Common myeloid progenitor, CD34-positive (primary cell): ENCODE data around the gene GSK3A.

Experiments
- CTCF ChIA-PET: fragments of 350-600 bp; sonication (Branson Sonifier 250); formaldehyde crosslinking; loops from one replicate; lab custom pipeline; 2021; ENCODE audit warnings: antibody characterized with exemption; lab: Charles Lee
- POLR2A ChIA-PET: fragments of 350-600 bp; sonication (Branson Sonifier 250); formaldehyde crosslinking; loops from one replicate; lab custom pipeline; 2021; ENCODE audit warnings: antibody characterized with exemption; lab: Charles Lee
- DNase-seq, 3 donors: peaks; one replicate each; pipeline versions ENCODE4 v3.0.0 to v3.0.0-alpha.2; 2013
- H3K27ac ChIP-seq, 2 experiments: 1 replicate in 1 of 2; 2 replicates in 1 of 2; pipeline ENCODE4 v1.7.0; 2013; ENCODE audit warnings: inconsistent platforms in 2 of 2, low read length in 2 of 2, mild to moderate bottlenecking in 2 of 2, low read depth in 1 of 2, moderate library complexity in 1 of 2; ENCODE audit not compliant: severe bottlenecking in 2 of 2, insufficient read depth in 1 of 2, poor library complexity in 1 of 2
- H3K27me3 ChIP-seq, 5 experiments: replicated peaks in 2 of 5; 1 replicate in 3 of 5; 2 replicates in 2 of 5; pipeline versions ENCODE4 v1.6.1 to v1.7.0; 2013; ENCODE audit warnings: low read length in 4 of 5, mild to moderate bottlenecking in 2 of 5, moderate library complexity in 2 of 5, inconsistent platforms in 1 of 5; ENCODE audit not compliant: insufficient read depth in 5 of 5, control insufficient read depth in 4 of 5
- H3K36me3 ChIP-seq, 4 experiments: 1 replicate in 2 of 4; 2 replicates in 2 of 4; pipeline versions ENCODE4 v1.6.1 to v1.7.0; 2013; ENCODE audit warnings: low read length in 3 of 4, control low read depth in 1 of 4, mild to moderate bottlenecking in 1 of 4; ENCODE audit not compliant: control insufficient read depth in 4 of 4, insufficient read depth in 4 of 4
- H3K4me1 ChIP-seq, 4 experiments: 1 replicate in 3 of 4; 2 replicates in 1 of 4; pipeline versions ENCODE4 v1.6.1 to v1.7.1; 2013; ENCODE audit warnings: low read length in 3 of 4, mild to moderate bottlenecking in 3 of 4, control low read depth in 1 of 4, inconsistent platforms in 1 of 4, moderate library complexity in 1 of 4; ENCODE audit not compliant: control insufficient read depth in 4 of 4, insufficient read depth in 4 of 4; ENCODE audit errors: control extremely low read depth in 1 of 4
- H3K4me3 ChIP-seq, 7 experiments: 1 replicate in 4 of 7; 2 replicates in 3 of 7; pipeline versions ENCODE4 v1.5.1 to v1.7.0; 2013; ENCODE audit warnings: mild to moderate bottlenecking in 7 of 7, low read length in 6 of 7, moderate library complexity in 6 of 7, inconsistent platforms in 2 of 7, low read depth in 2 of 7, control low read depth in 1 of 7; ENCODE audit not compliant: insufficient read depth in 4 of 7, control insufficient read depth in 1 of 7; ENCODE audit errors: extremely low read depth in 1 of 7
- H3K9me3 ChIP-seq, 5 experiments: 1 replicate in 4 of 5; 2 replicates in 1 of 5; pipeline versions ENCODE4 v1.6.1 to v1.7.1; 2013; ENCODE audit warnings: low read length in 4 of 5, mild to moderate bottlenecking in 2 of 5, inconsistent platforms in 1 of 5, low read depth in 1 of 5, moderate library complexity in 1 of 5; ENCODE audit not compliant: control insufficient read depth in 4 of 5, insufficient read depth in 2 of 5; ENCODE audit errors: control extremely low read depth in 1 of 5
- WGBS: methylation state at CpG from one replicate; pipeline ENCODE4 v1.1.5; 2013; ENCODE audit not compliant: insufficient coverage; 5-methylcytosine and 5-hydroxymethylcytosine counted together

The GSK3A gene

DNA sequence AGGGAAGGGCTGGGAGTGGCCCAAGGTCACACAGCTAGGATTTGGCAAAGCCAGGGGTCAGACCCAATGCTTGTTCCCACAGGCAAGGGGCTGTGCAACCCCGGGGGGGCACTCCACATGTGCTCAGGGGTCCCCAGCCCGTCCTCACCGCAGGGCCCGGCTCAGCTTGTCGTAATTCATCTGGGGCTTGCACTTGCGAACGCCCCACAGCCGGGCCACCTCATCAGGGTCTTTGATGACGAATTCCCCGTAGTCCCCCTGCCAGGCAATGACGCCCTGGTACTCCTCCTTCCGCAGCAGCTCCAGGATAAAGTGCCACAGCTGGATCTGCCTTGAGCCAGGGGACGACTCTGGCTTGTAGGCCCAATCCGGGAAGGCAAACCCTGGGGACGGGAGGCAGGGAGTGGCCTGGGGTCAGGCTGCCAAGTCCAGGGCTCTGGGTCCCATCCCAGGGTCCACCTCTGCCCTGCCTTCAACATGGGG is 7.8 kb upstream of the GSK3A start:
- CTCF ChIA-PET, result interaction anchor here (1.1 to 12.3 kb wide), 7 partner anchors 11 to 138 kb away, joined by 3 to 159 read pairs (median 4); no protein-coding TSS in a partner anchor
- H3K4me3 ChIP-seq, result peak overlapping the region in 3 of 7 experiments; percentile 46 to 84 (median 71)
- peaks cover 0 to 47% (median 38%) of the 10 kb centered on the region in 4 experiments for H3K4me1 ChIP-seq
- no peaks in the 10 kb centered on the region for H3K9me3 ChIP-seq
- POLR2A ChIA-PET, result interaction anchor here (1.5 to 2.8 kb wide), 3 partner anchors 20 to 30 kb away, joined by 3 to 12 read pairs (median 10); partner anchors contain the start of gene CIC
- WGBS, result 74% methylated on average over 13 of the region's 15 CpGs
- peak overlapping the region in 1 of 2 experiments; percentile 43 for H3K27ac ChIP-seq
- DNase-seq, result no peak
- H3K27me3 ChIP-seq, result no peaks in the 10 kb centered on the region
- peaks cover 0 to 34% (median 11%) of the 10 kb centered on the region in 4 experiments for H3K36me3 ChIP-seq

DNA sequence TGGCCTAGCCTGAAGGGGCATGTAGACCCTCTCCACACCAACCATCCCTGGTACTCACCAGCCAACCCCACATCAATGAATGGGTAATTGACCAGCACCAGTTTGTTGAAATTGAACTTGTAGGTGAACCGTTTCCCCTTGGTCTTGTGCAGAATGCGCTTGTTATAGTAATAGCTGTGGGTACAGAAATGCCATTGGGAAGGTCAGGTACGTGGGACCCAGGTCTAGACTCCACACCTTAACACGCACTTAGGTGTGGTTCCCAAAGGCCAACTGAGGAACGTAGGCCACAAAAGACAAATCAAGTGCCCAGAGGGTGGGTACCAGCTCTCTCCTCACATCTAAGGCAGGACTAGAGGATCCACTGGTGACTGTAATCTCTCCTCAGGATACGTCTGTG is 7.4 kb upstream of the GSK3A start:
- H3K27me3 ChIP-seq, result no peaks in the 10 kb centered on the region
- WGBS, result 89% methylated on average over 6 of the region's 6 CpGs
- H3K4me1 ChIP-seq, result peaks cover 0 to 51% (median 42%) of the 10 kb centered on the region in 4 experiments
- H3K36me3 ChIP-seq, result peaks cover 0 to 34% (median 11%) of the 10 kb centered on the region in 4 experiments
- peak overlapping the region in 1 of 2 experiments; percentile 43 for H3K27ac ChIP-seq
- H3K9me3 ChIP-seq, result no peaks in the 10 kb centered on the region
- ChIA-PET CTCF (interaction anchor here (1.1 to 12.3 kb wide), 4 partner anchors 21 to 137 kb away, joined by 3 to 159 read pairs (median 4); no protein-coding TSS in a partner anchor), POLR2A (interaction anchor here (1.5 kb wide), 1 partner anchor 30 kb away, joined by 3 read pairs; no protein-coding TSS in a partner anchor)
- DNase-seq, result no peak
- H3K4me3 ChIP-seq, result no peak overlapping the region

DNA sequence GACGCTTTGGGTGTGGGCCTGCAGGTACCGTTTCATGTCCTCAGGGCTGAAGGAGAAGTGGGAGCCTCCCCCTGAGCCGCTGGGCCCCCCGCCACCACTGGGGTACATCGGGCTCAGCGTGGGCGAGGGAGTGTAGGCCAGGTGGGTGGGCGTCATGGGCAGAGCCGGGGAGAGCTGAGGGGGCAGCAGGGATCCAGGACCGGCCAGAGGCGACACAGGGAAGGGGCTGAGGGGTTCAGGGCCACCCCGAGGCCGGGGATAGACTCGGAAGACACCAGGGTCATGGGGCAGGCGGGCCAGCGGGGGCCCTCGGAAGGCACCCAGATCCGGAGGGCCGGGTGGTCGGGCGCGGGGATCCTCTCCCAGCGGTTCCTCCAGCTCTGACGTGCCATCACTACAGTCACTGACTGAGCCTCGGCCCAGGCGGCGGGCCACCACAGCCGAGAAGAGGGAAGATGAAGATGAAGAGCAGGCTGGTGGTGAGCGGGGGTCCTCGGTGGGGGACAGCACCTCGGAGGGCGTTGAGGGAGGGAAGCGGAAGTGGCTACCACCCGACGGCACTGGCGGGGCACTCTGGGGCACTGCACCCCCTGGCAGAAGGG is 6.8 kb upstream of the GSK3A start:
- Histone ChIP-seq H3K36me3 (peaks cover 0 to 34% (median 11%) of the 10 kb centered on the region in 4 experiments), H3K27me3 (no peaks in the 10 kb centered on the region), H3K9me3 (no peaks in the 10 kb centered on the region), H3K27ac (peak overlapping the region in 1 of 2 experiments; percentile 43), H3K4me1 (peaks cover 0 to 51% (median 44%) of the 10 kb centered on the region in 4 experiments), H3K4me3 (no peak overlapping the region)
- 87% methylated on average over 24 of the region's 36 CpGs for WGBS
- no peak for DNase-seq
- CTCF ChIA-PET, result interaction anchor here (0.8 to 12.3 kb wide), 5 partner anchors 21 to 137 kb away, joined by 3 to 159 read pairs (median 4); no protein-coding TSS in a partner anchor
- POLR2A ChIA-PET, result interaction anchor here (1.5 kb wide), 1 partner anchor 30 kb away, joined by 3 read pairs; no protein-coding TSS in a partner anchor

DNA sequence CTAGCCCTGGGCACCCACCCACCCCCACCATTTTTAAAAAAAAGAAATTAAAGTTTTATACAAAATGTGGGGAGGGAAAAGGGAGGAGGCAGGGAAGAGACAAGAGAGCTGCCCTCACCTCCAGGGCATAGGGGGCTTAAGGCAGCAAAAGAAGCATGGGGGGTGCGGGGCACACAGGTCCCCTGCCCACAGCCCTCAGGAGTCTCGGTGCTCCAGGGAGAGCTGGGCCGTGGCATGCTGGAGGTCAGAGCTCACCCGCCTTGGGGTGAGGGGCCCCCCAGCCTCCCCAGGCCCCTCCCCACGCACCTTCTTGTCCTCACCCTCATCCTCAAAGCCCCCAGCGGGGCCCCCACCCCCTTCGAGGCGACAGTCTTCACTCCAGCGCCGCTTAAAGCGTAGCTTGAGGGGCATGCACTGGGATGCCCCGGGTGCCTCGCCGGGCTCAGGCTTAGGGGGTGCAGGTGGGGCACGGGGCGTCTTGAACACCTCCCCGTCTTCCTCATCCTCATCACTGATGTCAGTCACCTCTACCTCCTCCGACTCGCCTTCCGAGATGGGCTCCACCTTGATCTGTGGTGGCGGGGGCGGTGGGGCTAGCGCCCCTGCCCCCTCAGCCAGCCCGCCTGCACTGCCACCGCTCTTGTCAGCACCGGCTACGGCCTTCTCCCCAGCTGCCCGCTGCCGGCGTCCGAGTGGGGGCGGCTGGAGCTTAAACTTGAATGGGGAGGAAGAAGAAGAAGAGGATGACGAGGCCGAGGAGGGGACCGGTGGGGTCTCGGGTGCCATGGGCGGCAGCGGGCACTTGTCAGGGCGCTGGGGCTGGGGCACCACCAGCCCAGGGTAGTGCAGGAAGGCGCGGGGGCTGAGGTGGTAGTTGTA is 6.1 kb upstream of the GSK3A start:
- WGBS, result 95% methylated on average over 35 of the region's 41 CpGs

DNA sequence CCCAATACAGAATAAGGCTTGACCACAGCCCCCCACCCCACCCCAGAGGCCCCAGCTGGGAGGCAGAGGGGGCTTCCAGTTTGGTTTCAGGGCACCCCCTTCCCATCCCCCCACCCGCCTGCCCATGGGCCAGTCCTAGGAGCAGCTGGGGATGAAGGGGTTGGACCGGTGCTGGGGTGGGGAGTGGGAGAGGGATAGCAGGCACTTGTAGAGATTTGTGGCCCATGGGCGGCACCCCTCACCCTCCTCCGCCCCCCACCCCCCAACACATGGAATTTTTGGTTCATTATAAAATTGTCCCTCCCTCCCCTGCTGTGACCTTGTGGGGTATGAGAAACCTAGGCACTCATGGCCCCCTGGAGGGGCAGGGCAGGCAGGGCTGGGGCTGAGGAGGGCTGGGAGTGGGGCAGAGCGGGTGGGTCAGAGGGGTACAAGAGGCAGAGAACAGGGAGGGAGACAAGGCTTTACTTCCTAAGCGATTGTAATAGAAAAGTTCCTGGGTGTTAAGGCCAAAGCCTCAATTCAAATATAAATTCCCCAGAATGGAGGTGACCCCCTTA is 5.3 kb upstream of the GSK3A start:
- no peak for DNase-seq
- Histone ChIP-seq H3K9me3 (no peaks in the 10 kb centered on the region), H3K36me3 (peaks cover 0 to 34% (median 11%) of the 10 kb centered on the region in 4 experiments), H3K27me3 (no peaks in the 10 kb centered on the region), H3K4me1 (peaks cover 0 to 57% (median 49%) of the 10 kb centered on the region in 4 experiments), H3K27ac (no peak overlapping the region), H3K4me3 (no peak overlapping the region)
- CTCF ChIA-PET, result interaction anchor here (1.4 to 12.3 kb wide), 5 partner anchors 23 to 139 kb away, joined by 4 to 159 read pairs (median 7); no protein-coding TSS in a partner anchor
- POLR2A ChIA-PET, result interaction anchor here (3.9 kb wide), 1 partner anchor 33 kb away, joined by 21 read pairs; no protein-coding TSS in a partner anchor
- WGBS, result 100% methylated on average over 1 of the region's 6 CpGs

More for the DNA sequence above, 6.1 kb upstream of the GSK3A start:
- H3K27ac ChIP-seq, result no peak overlapping the region
- ChIA-PET POLR2A (interaction anchor here (1.5 kb wide), 1 partner anchor 31 kb away, joined by 3 read pairs; no protein-coding TSS in a partner anchor), CTCF (interaction anchor here (0.8 to 12.3 kb wide), 2 partner anchors 31 to 47 kb away, joined by 3 to 159 read pairs; no protein-coding TSS in a partner anchor)
- H3K4me3 ChIP-seq, result no peak overlapping the region
- H3K4me1 ChIP-seq, result peaks cover 0 to 58% (median 52%) of the 10 kb centered on the region in 4 experiments
- no peak for DNase-seq
- peaks cover 0 to 34% (median 11%) of the 10 kb centered on the region in 4 experiments for H3K36me3 ChIP-seq
- no peaks in the 10 kb centered on the region for H3K9me3 ChIP-seq
- H3K27me3 ChIP-seq, result no peaks in the 10 kb centered on the region

DNA sequence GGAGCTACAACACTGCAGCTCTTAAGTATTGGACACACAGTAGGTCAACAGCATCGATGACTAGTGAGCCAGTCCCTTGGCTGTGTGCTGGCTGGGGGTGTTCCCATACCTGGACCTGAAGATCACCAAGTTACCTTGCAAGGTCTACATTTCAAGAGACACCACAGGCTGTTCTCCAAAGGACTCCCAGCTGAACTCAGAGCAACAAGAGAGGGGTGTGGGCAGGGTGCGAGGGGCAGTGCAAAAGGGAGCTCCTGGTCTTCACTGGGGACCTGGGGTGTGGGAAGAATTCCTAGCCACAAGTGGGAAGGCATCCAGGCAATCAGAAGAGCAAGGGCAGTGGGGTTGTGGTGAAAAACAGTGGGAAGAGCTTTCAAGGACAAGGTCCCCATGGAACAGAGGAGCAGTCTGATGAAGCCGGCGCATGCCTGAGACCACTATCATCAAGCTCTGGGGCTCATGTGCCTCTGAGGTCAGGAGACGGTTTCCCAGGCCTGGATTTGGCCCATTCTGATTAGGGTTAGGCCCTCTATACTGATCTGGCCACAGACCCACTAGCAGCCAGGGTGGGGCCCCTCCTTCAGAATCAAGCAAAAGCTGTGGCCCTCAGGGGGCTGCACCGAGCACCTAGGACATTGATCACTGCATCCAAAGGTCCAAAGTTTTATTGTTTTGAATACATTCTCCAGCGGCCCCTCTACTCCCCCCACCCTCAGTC is 4.7 kb upstream of the GSK3A start:
- Histone ChIP-seq H3K4me1 (peaks cover 0 to 51% (median 42%) of the 10 kb centered on the region in 4 experiments), H3K36me3 (peaks cover 0 to 34% (median 11%) of the 10 kb centered on the region in 4 experiments), H3K9me3 (no peaks in the 10 kb centered on the region), H3K27me3 (no peaks in the 10 kb centered on the region), H3K4me3 (no peak overlapping the region), H3K27ac (no peak overlapping the region)
- ChIA-PET CTCF (interaction anchor here (0.9 to 12.3 kb wide), 12 partner anchors 19 to 139 kb away, joined by 3 to 159 read pairs (median 4); no protein-coding TSS in a partner anchor), POLR2A (interaction anchor here (1.3 to 3.9 kb wide), 2 partner anchors 27 to 34 kb away, joined by 3 to 21 read pairs; no protein-coding TSS in a partner anchor)
- peak in 1 of 3 donors; percentile 10 for DNase-seq
- 91% methylated on average over 5 of the region's 7 CpGs for WGBS
